GM21360 (cell line): ENCODE results near the gene EXD2.
"Not testable (repeated sequence)": the region's sequence is repeated elsewhere in the genome, so short reads cannot be mapped to it uniquely, and the experiment has no call there.

ENCODE experiments used
- ATAC-seq: cut with Tn5 transposase; IDR thresholded peaks from one replicate; pipeline ENCODE4 v1.9.1; 2021; ENCODE audit warnings: mild to moderate bottlenecking, moderate library complexity; ENCODE audit not compliant: unreplicated experiment

Gene EXD2

GRCh38 chr14:69275331-69275730 is 84.0 kb downstream of the EXD2 start:
- ATAC-seq = no peak

- ATAC-seq = not testable (repeated sequence)
Observed at GRCh38 chr14:69277356-69277755, 86.1 kb downstream of the EXD2 start.

- ATAC-seq = no peak
Observed at GRCh38 chr14:69280746-69281291, 89.5 kb downstream of the EXD2 start.

- no peak for ATAC-seq
Observed at GRCh38 chr14:69281450-69282169, 90.3 kb downstream of the EXD2 start.

- ATAC-seq = no peak
Observed at GRCh38 chr14:69282448-69282847, 91.2 kb downstream of the EXD2 start.

GRCh38 chr14:69284170-69284569 is 92.9 kb downstream of the EXD2 start:
- ATAC-seq = no peak

GRCh38 chr14:69285661-69286255 is 94.5 kb downstream of the EXD2 start:
- no peak for ATAC-seq

- ATAC-seq = no peak
Observed at GRCh38 chr14:69287098-69288010, 96.1 kb downstream of the EXD2 start.

- ATAC-seq = no peak
Observed at GRCh38 chr14:69288011-69288771, 96.9 kb downstream of the EXD2 start.

- ATAC-seq = no peak
Observed at GRCh38 chr14:69288956-69289705, 97.8 kb downstream of the EXD2 start.

GRCh38 chr14:69289811-69290520 is 98.7 kb downstream of the EXD2 start:
- no peak for ATAC-seq

- ATAC-seq = not testable (repeated sequence)
Observed at GRCh38 chr14:69290881-69291280, 99.6 kb downstream of the EXD2 start.

GRCh38 chr14:69291396-69291795 is 100.1 kb downstream of the EXD2 start:
- ATAC-seq = no peak

- ATAC-seq = no peak
Observed at GRCh38 chr14:69291891-69292561, 100.7 kb downstream of the EXD2 start.
